B cell (primary cell): Measurements from ENCODE around the gene ZBTB2. TPM values are rescaled to one million over a fixed set of nuclear protein-coding genes. Genes with fewer than 3 reads are reported as not detected.

ENCODE experiments used
- ATAC-seq: fragments of 200-7000 bp; cut with Tn5 transposase; one replicate; pipeline ENCODE4 v1.10.0; 2021; ENCODE audit warnings: low read depth, mild to moderate bottlenecking, moderate number of reproducible peaks, moderate library complexity
- CTCF ChIA-PET: fragments of 350-600 bp; sonication (Branson Sonifier 250); formaldehyde crosslinking; loops from one replicate; lab custom pipeline; 2021; ENCODE audit warnings: antibody characterized with exemption, inconsistent platforms; lab: Charles Lee
- POLR2A ChIA-PET: fragments of 350-600 bp; sonication (Branson Sonifier 250); formaldehyde crosslinking; loops from one replicate; lab custom pipeline; 2021; ENCODE audit warnings: antibody characterized with exemption; lab: Charles Lee
- DNase-seq: peaks from one replicate; pipeline ENCODE4 v3.0.0; 2013
- H2AFZ ChIP-seq: 2 replicates; pipeline ENCODE4 v1.6.1; 2012; ENCODE audit warnings: mild to moderate bottlenecking, low read depth, low read length; ENCODE audit not compliant: insufficient read depth, poor library complexity, severe bottlenecking
- H3K27ac ChIP-seq, 2 donors: 1 replicate in 1 of 2; 2 replicates in 1 of 2; pipeline ENCODE4 v1.5.1; 2012 to 2013; ENCODE audit warnings: low read length in 2 of 2, mild to moderate bottlenecking in 2 of 2, moderate library complexity in 1 of 2
- H3K27me3 ChIP-seq, 4 experiments: fragments of 200-600 bp in 1 of 4; sonication (generic) in 1 of 4; replicated peaks in 1 of 4; 1 replicate in 2 of 4; 2 replicates in 2 of 4; pipeline versions ENCODE4 v1.6.1 to v1.7.0; 2013 to 2016; ENCODE audit warnings: low read length in 3 of 4, mild to moderate bottlenecking in 2 of 4, mixed read lengths in 1 of 4, moderate library complexity in 1 of 4; ENCODE audit not compliant: insufficient read depth in 4 of 4, control insufficient read depth in 3 of 4; ENCODE audit errors: control extremely low read depth in 1 of 4
- H3K36me3 ChIP-seq, 2 experiments: replicated peaks in 1 of 2; 1 replicate in 1 of 2; 2 replicates in 1 of 2; pipeline versions ENCODE4 v1.6.1 to v1.7.1; 2013; ENCODE audit warnings: low read length in 1 of 2; ENCODE audit not compliant: insufficient read depth in 2 of 2, control insufficient read depth in 1 of 2; ENCODE audit errors: control extremely low read depth in 1 of 2, extremely low read depth in 1 of 2
- H3K4me1 ChIP-seq, 2 donors: fragments of 200-600 bp in 1 of 2; sonication (generic) in 1 of 2; 1 replicate in 1 of 2; 2 replicates in 1 of 2; pipeline versions ENCODE4 v1.5.1 to v1.6.1; 2013 to 2017; ENCODE audit warnings: low read length in 2 of 2; ENCODE audit not compliant: control insufficient read depth in 2 of 2, insufficient read depth in 2 of 2
- H3K4me2 ChIP-seq: replicated peaks from 2 replicates; pipeline ENCODE3; 2012; ENCODE audit warnings: mild to moderate bottlenecking, low read depth, low read length; ENCODE audit not compliant: poor library complexity, severe bottlenecking
- H3K4me3 ChIP-seq, 5 experiments: fragments of 200-600 bp in 1 of 5; sonication (generic) in 1 of 5; 1 replicate in 3 of 5; 2 replicates in 2 of 5; pipeline versions ENCODE4 v1.5.1 to v1.7.0; 2011 to 2016; ENCODE audit warnings: low read length in 4 of 5, mild to moderate bottlenecking in 4 of 5, low read depth in 2 of 5, control low read depth in 1 of 5, moderate library complexity in 1 of 5; ENCODE audit not compliant: insufficient read depth in 1 of 5; ENCODE audit errors: control extremely low read depth in 1 of 5, extremely low read depth in 1 of 5
- H3K79me2 ChIP-seq: fragments of 200-600 bp; sonication (generic); one replicate; pipeline ENCODE4 v1.6.0; 2016; ENCODE audit warnings: low read length; ENCODE audit not compliant: control insufficient read depth, insufficient read depth
- H3K9ac ChIP-seq: fragments of 200-600 bp; sonication (generic); 2 replicates; pipeline ENCODE4 v1.6.1; 2017; ENCODE audit warnings: mild to moderate bottlenecking, low read length, moderate library complexity
- H3K9me3 ChIP-seq, 3 donors: one replicate each; pipeline versions ENCODE4 v1.6.1 to v1.7.1; 2013; ENCODE audit warnings: low read length in 2 of 3; ENCODE audit not compliant: control insufficient read depth in 2 of 3, insufficient read depth in 1 of 3; ENCODE audit errors: control extremely low read depth in 1 of 3
- H4K20me1 ChIP-seq: 2 replicates; pipeline ENCODE4 v1.6.0; 2012; ENCODE audit warnings: mild to moderate bottlenecking, low read length; ENCODE audit not compliant: insufficient read depth, control insufficient read depth, poor library complexity, severe bottlenecking
- H3K27ac Mint-ChIP-seq: one replicate; pipeline ENCODE4 v1.8.0; 2021; ENCODE audit warnings: mixed read lengths
- H3K27me3 Mint-ChIP-seq: one replicate; pipeline ENCODE4 v1.8.0; 2021; ENCODE audit warnings: mixed read lengths
- H3K4me1 Mint-ChIP-seq: one replicate; pipeline ENCODE4 v1.8.0; 2021; ENCODE audit warnings: mixed read lengths
- H3K4me3 Mint-ChIP-seq: one replicate; pipeline ENCODE4 v1.8.0; 2021; ENCODE audit warnings: mixed read lengths
- H3K9me3 Mint-ChIP-seq: one replicate; pipeline ENCODE4 v1.8.0; 2022; ENCODE audit warnings: mixed read lengths; ENCODE audit not compliant: insufficient read depth
- CTCF ChIP-seq: fragments of 200-600 bp; IDR thresholded peaks from one replicate; pipeline ENCODE4 v1.8.0; 2022; ENCODE audit warnings: antibody characterized with exemption, mild to moderate bottlenecking
- EZH2 ChIP-seq: IDR thresholded peaks from 2 replicates; pipeline ENCODE4 v1.6.1; 2012; ENCODE audit warnings: borderline replicate concordance, low read depth, mild to moderate bottlenecking, moderate library complexity, low read length; ENCODE audit not compliant: insufficient read depth, poor library complexity, severe bottlenecking
- WGBS: methylation state at CpG from one replicate; pipeline ENCODE4 v1.1.5; 2013; ENCODE audit warnings: missing lambda C conversion rate; ENCODE audit not compliant: insufficient coverage; 5-methylcytosine and 5-hydroxymethylcytosine counted together
- intact Hi-C: fragments of 100-400 bp; cut with micrococcal nuclease; formaldehyde crosslinking; loops from one replicate; pipeline ENCODE4 v1.10.0; 2022
- polyA plus RNA-seq: library from polyadenylated mRNA; depleted of rRNA; stranded (reverse); fragments of >200 nt; gene quantifications from 2 replicates; pipeline ENCODE4 v1.2.3, GENCODE V29; 2012
- total RNA-seq, 2 donors: library from RNA; stranded (reverse); fragments of 120-200 nt in 1 of 2; gene quantifications; 1 replicate in 1 of 2; 2 replicates in 1 of 2; pipeline versions ENCODE4 v1.2.3 to v1.2.4, GENCODE V29; 2013 to 2022

ZBTB2 gene
- total and polyA plus RNA-seq, 2 donors (not counting 1 experiment from before 2014, with no cell fraction given) = 15.9 to 17.6 TPM

- ATAC-seq (no peak), DNase-seq (no peak)
- H3K27me3 Mint-ChIP-seq = peaks cover 56% of the 10 kb centered on the region
- 94% methylated on average over 5 of the region's 9 CpGs for WGBS
- TF ChIP-seq EZH2 (no peak), CTCF (no peak)
- H4K20me1 ChIP-seq = no peaks in the 10 kb centered on the region
- H3K4me2 ChIP-seq = no peak overlapping the region
- H3K27ac ChIP-seq = no peak overlapping the region
- POLR2A ChIA-PET = no interaction called here
- no peak overlapping the region for H3K4me3 ChIP-seq
- H3K9me3 Mint-ChIP-seq = no peaks in the 10 kb centered on the region
- H3K27ac Mint-ChIP-seq = no peak overlapping the region
- H3K36me3 ChIP-seq = no peaks in the 10 kb centered on the region
- H3K27me3 ChIP-seq = peaks cover 0 to 18% (median 1%) of the 10 kb centered on the region in 4 experiments
- intact Hi-C loops = loop anchor here (10.0 kb wide), 1 partner anchor 1248 kb away; no protein-coding TSS in a partner anchor
- peaks cover 19 to 20% of the 10 kb centered on the region in 2 donors for H3K4me1 ChIP-seq
- no peak overlapping the region for H3K9ac ChIP-seq
- H3K79me2 ChIP-seq = no peaks in the 10 kb centered on the region
- H3K4me3 Mint-ChIP-seq = no peak overlapping the region
- H2AFZ ChIP-seq = no peak overlapping the region
- H3K9me3 ChIP-seq = peaks cover 0 to 10% (median 0%) of the 10 kb centered on the region in 3 donors
- H3K4me1 Mint-ChIP-seq = peaks cover 26% of the 10 kb centered on the region
- CTCF ChIA-PET = interaction anchor here (0.6 to 11.3 kb wide), 4 partner anchors 307 to 904 kb away, joined by 3 to 297 read pairs (median 52); no protein-coding TSS in a partner anchor
Observed at GRCh38 chr6:151322570-151322969, 68.8 kb downstream of the ZBTB2 start.

- Histone ChIP-seq H4K20me1 (no peaks in the 10 kb centered on the region), H3K27ac (no peak overlapping the region), H3K4me2 (no peak overlapping the region), H3K79me2 (no peaks in the 10 kb centered on the region), H3K9me3 (peaks cover 0 to 14% (median 0%) of the 10 kb centered on the region in 3 donors), H2AFZ (no peak overlapping the region), H3K4me1 (peaks cover 19 to 20% of the 10 kb centered on the region in 2 donors), H3K4me3 (no peak overlapping the region), H3K9ac (no peak overlapping the region), H3K27me3 (peaks cover 0 to 18% (median 1%) of the 10 kb centered on the region in 4 experiments), H3K36me3 (no peaks in the 10 kb centered on the region)
- no peak for ATAC-seq
- POLR2A ChIA-PET = no interaction called here
- Mint-ChIP-seq H3K4me1 (peaks cover 25% of the 10 kb centered on the region), H3K27me3 (peaks cover 47% of the 10 kb centered on the region), H3K27ac (no peak overlapping the region), H3K9me3 (no peaks in the 10 kb centered on the region), H3K4me3 (no peak overlapping the region)
- intact Hi-C loops = loop anchor here (10.0 kb wide), 1 partner anchor 1247 kb away; no protein-coding TSS in a partner anchor
- WGBS = no CpG with 5 or more reads among the region's 1 CpG
- TF ChIP-seq CTCF (no peak), EZH2 (no peak)
- DNase-seq = no peak
- CTCF ChIA-PET = interaction anchor here (1.1 to 11.3 kb wide), 4 partner anchors 12 to 429 kb away, joined by 3 to 297 read pairs (median 52); no protein-coding TSS in a partner anchor
Observed at GRCh38 chr6:151321438-151321837, 69.9 kb downstream of the ZBTB2 start.
